HCT116 (cell line): ENCODE results near the gene S100A1. TPM values are rescaled to one million over a fixed set of nuclear protein-coding genes. Genes with fewer than 3 reads are reported as not detected.

Experiments
- ATAC-seq: fragments of 200-7000 bp; cut with Tn5 transposase; 2 replicates; pipeline ENCODE4 v1.9.1; 2020; ENCODE audit warnings: mild to moderate bottlenecking, moderate library complexity
- BruUV-seq: library from RNA; stranded (reverse); fragments of 400-500 nt; replicated peaks from 2 replicates; lab custom pipeline; 2021; lab: Mats Ljungman, UMichigan
- CTCF ChIA-PET: fragments of 300-600 bp; sonication (Branson Sonifier 250); formaldehyde crosslinking; loops from one replicate; lab custom pipeline; 2021; ENCODE audit warnings: antibody characterized with exemption; lab: Charles Lee
- POLR2A ChIA-PET: fragments of 300-600, 350-600 bp; sonication (Branson Sonifier 250); formaldehyde crosslinking; loops from one replicate; lab custom pipeline; 2021; ENCODE audit warnings: antibody characterized with exemption; lab: Charles Lee
- RAD21 ChIA-PET, 2 experiments: fragments of 300-600 bp; sonication (Branson Sonifier 250); formaldehyde crosslinking; loops; one replicate each; lab custom pipeline; 2023; ENCODE audit warnings: low total read pairs in 2 of 2; ENCODE audit not compliant: uncharacterized antibody in 2 of 2, unreplicated experiment in 2 of 2, low non-redundant PET in 1 of 2; lab: Charles Lee
- DNase-seq: peaks from one replicate; pipeline ENCODE4 v3.0.0-alpha.2; 2010; ENCODE audit warnings: low read depth, low spot score
- H2AFZ ChIP-seq: fragments of 200-600 bp; shearing (Covaris generic), sonication (generic); 2 replicates; pipeline ENCODE4 v1.6.1; 2017; ENCODE audit warnings: low read depth, mixed run types, mixed read lengths, antibody characterized with exemption, low read length; ENCODE audit not compliant: poor library complexity, severe bottlenecking
- H3K27ac ChIP-seq: 2 replicates; pipeline ENCODE4 v1.5.1; 2012; ENCODE audit warnings: low read depth, low read length
- H3K27me3 ChIP-seq: fragments of 200-600 bp; sonication (generic); 2 replicates; pipeline ENCODE4 v1.6.1; 2016; ENCODE audit warnings: mixed run types, low read length, mixed read lengths; ENCODE audit not compliant: insufficient read depth
- H3K36me3 ChIP-seq, 2 experiments: fragments of 200-500 bp in 1 of 2; fragments of 200-600 bp in 1 of 2; sonication (Bioruptor generic) in 1 of 2; sonication (generic) in 1 of 2; 2 replicates each; pipeline versions ENCODE4 v1.5.1 to v1.6.1; 2014 to 2016; ENCODE audit warnings: low read length in 2 of 2, inconsistent platforms in 1 of 2, mixed read lengths in 1 of 2, mixed run types in 1 of 2; ENCODE audit not compliant: insufficient read depth in 2 of 2, control insufficient read depth in 1 of 2
- H3K4me1 ChIP-seq, 2 experiments: fragments of 200-600 bp in 1 of 2; sonication (generic) in 1 of 2; 2 replicates each; pipeline versions ENCODE4 v1.5.1 to v1.6.1; 2012 to 2017; ENCODE audit warnings: low read length in 2 of 2, inconsistent platforms in 1 of 2, mild to moderate bottlenecking in 1 of 2, mixed read lengths in 1 of 2, mixed run types in 1 of 2, moderate library complexity in 1 of 2; ENCODE audit not compliant: insufficient read depth in 2 of 2, control insufficient read depth in 1 of 2
- H3K4me2 ChIP-seq: fragments of 200-600 bp; sonication (generic); 2 replicates; pipeline ENCODE4 v1.6.1; 2017; ENCODE audit warnings: mixed run types, low read length, mixed read lengths
- H3K4me3 ChIP-seq, 2 experiments: fragments of 200-600 bp in 1 of 2; sonication (generic) in 1 of 2; replicated peaks in 1 of 2; 2 replicates each; pipeline ENCODE4 v1.5.1; 2011 to 2016; ENCODE audit warnings: low read length in 2 of 2, control low read depth in 1 of 2, low read depth in 1 of 2, mild to moderate bottlenecking in 1 of 2, mixed read lengths in 1 of 2, mixed run types in 1 of 2
- H3K79me2 ChIP-seq: fragments of 200-600 bp; sonication (generic); 2 replicates; pipeline ENCODE4 v1.6.1; 2017; ENCODE audit warnings: mild to moderate bottlenecking, mixed run types, low read length, moderate library complexity, mixed read lengths; ENCODE audit not compliant: insufficient read depth
- H3K9ac ChIP-seq: fragments of 200-600 bp; sonication (generic); 2 replicates; pipeline ENCODE4 v1.6.1; 2016; ENCODE audit warnings: low read length, mixed read lengths
- H3K9me2 ChIP-seq: fragments of 200-600 bp; sonication (generic), shearing (Covaris generic); 2 replicates; pipeline ENCODE4 v1.6.1; 2017; ENCODE audit warnings: mixed run types, mild to moderate bottlenecking, moderate library complexity; ENCODE audit not compliant: insufficient read depth
- H3K9me3 ChIP-seq, 2 experiments: fragments of 200-500 bp in 1 of 2; fragments of 200-600 bp in 1 of 2; sonication (Bioruptor generic) in 1 of 2; sonication (generic) in 1 of 2; 2 replicates each; pipeline ENCODE4 v1.6.1; 2014 to 2017; ENCODE audit warnings: low read length in 2 of 2, mixed read lengths in 2 of 2, inconsistent platforms in 1 of 2, low read depth in 1 of 2, mild to moderate bottlenecking in 1 of 2, mixed run types in 1 of 2, moderate library complexity in 1 of 2; ENCODE audit not compliant: control insufficient read depth in 1 of 2, insufficient read depth in 1 of 2
- H4K20me1 ChIP-seq: fragments of 200-600 bp; sonication (generic), shearing (Covaris generic); 2 replicates; pipeline ENCODE4 v1.6.1; 2017; ENCODE audit warnings: mixed run types, mild to moderate bottlenecking, moderate library complexity; ENCODE audit not compliant: insufficient read depth
- EZH2phosphoT487 ChIP-seq: fragments of 200-600 bp; IDR thresholded peaks from 2 replicates; pipeline ENCODE4 v1.6.1; 2018; ENCODE audit warnings: antibody characterized with exemption, borderline replicate concordance
- JUND ChIP-seq: IDR thresholded peaks from 2 replicates; pipeline ENCODE4 v1.6.1; 2012
- POLR2A ChIP-seq: IDR thresholded peaks from 2 replicates; pipeline ENCODE4 v1.7.0; 2011; ENCODE audit warnings: borderline replicate concordance; ENCODE audit not compliant: insufficient read depth, insufficient read length; ENCODE audit errors: extremely low read depth
- POLR2AphosphoS5 ChIP-seq: IDR thresholded peaks from 2 replicates; pipeline ENCODE4 v1.6.1; 2011; ENCODE audit warnings: mild to moderate bottlenecking, low read depth, low read length, moderate library complexity
- SRF ChIP-seq: IDR thresholded peaks from 2 replicates; pipeline ENCODE4 v1.6.1; 2012; ENCODE audit warnings: low read depth
- YY1 ChIP-seq: IDR thresholded peaks from 2 replicates; pipeline ENCODE4 v1.6.1; 2011; ENCODE audit warnings: low read length, low read depth, moderate library complexity, mild to moderate bottlenecking; ENCODE audit not compliant: insufficient replicate concordance; ENCODE audit errors: extremely low read depth
- ZFX ChIP-seq: fragments of 450-650 bp; IDR thresholded peaks from 2 replicates; pipeline ENCODE4 v1.6.1; 2017
- ZNF274 ChIP-seq: fragments of 200-500 bp; sonication (Bioruptor generic); IDR thresholded peaks from 2 replicates; pipeline ENCODE4 v1.6.1; 2014; ENCODE audit warnings: mild to moderate bottlenecking, low read depth, low read length, inconsistent platforms
- intact Hi-C: fragments of 100-400 bp; cut with micrococcal nuclease; formaldehyde crosslinking; loops from 2 replicates; pipeline ENCODE4 v1.10.0; 2022
- total RNA-seq: library from RNA; stranded (reverse); gene quantifications from one replicate; pipeline ENCODE4 v1.2.1, GENCODE V29; 2021; ENCODE audit not compliant: unreplicated experiment

Gene S100A1
- total RNA-seq, 1 experiment from 2014 or later, result 0.30 TPM

DNA sequence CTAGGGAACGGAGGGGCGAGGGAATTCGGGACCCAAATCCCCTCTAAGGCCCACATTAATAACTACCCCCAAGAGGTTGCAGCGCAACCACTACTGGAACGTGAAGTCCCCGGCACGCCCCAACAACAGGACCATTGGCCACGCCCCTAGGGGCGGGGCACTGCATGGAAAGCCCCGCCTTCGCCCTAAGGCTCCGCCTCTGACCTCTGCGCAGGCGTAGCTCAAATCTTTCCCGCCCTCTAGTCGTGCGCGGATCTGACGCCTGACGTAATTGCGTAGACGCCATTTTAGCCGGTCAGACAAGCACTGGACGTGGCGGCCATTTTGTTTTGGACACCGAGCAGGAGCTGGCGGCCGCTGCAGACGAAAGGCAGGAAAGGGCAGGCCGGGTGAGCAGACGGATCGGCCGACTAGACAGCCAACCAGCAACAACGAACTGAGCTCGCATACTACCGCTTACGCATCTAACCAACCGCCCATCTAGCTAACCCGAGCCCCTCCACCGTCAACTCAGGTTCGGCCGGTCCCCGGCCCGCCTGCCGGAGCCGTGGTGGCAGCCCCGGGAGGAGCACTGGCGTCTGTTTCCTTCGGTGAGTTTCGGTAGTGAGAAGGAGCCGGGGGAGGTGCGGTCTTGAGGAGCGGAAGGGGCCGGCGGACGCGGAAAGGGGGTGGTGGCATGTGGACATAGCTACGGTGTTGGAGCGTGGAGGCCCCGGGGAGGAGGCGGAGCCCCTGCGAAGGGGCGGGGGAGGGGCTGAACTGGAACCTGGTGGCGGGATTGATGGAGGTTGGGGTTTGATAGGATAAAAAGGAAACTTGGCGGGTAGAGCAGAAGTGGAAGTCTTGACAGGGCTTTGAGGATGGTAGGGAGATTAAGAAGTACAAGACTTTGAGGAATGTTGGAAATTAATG, 5.8 kb downstream of the S100A1 start, which contains the start of gene CHTOP:
Gene CHTOP (plus strand): TSS at position 313 of the 912 bp plus-strand sequence. CDS start 2,523 bp downstream, outside the sequence.
- ChIA-PET CTCF (interaction anchor here (0.8 to 1.8 kb wide), 8 partner anchors 16 to 281 kb away, joined by 3 to 16 read pairs (median 5); partner anchors contain the start of gene S100A16), POLR2A (interaction anchor here (0.7 to 3.0 kb wide), 27 partner anchors 9 to 334 kb away, joined by 3 to 31 read pairs (median 6); partner anchors contain the start of genes CREB3L4, S100A14, S100A16 and S100A6), RAD21 (interaction anchor here (0.6 to 1.0 kb wide), 4 partner anchors 62 to 96 kb away, joined by 3 to 5 read pairs (median 3); no protein-coding TSS in a partner anchor)
- Histone ChIP-seq H4K20me1 (peaks cover 4% of the 10 kb centered on the region; the same call in 1 of the 2 replicates), H3K9ac (peak within 1 kb of the TSS; percentile 99), H3K27ac (peak within 1 kb of the TSS; percentile 100), H3K9me2 (no peaks in the 10 kb centered on the region), H3K4me2 (peak within 1 kb of the TSS; percentile 78), H3K36me3 (peaks cover 21 to 34% of the 10 kb centered on the region in 2 experiments), H2AFZ (no peak within 1 kb of the TSS), H3K79me2 (peaks cover 52% of the 10 kb centered on the region), H3K4me1 (peaks cover 9 to 22% of the 10 kb centered on the region in 2 experiments), H3K27me3 (no peaks in the 10 kb centered on the region), H3K4me3 (peak within 1 kb of the TSS; percentile 91 to 95), H3K9me3 (no peaks in the 10 kb centered on the region)
- intact Hi-C loops, result no loop called here
- DNase-seq (peak; percentile 98), ATAC-seq (peak; percentile 91)
- TF ChIP-seq SRF (no peak), ZFX (peak; percentile 59; the same call in 1 of the 2 replicates), POLR2AphosphoS5 (peak; percentile 91), JUND (no peak), YY1 (peak; percentile 100), POLR2A (peak; percentile 73), EZH2phosphoT487 (no peak), ZNF274 (no peak)
- BruUV-seq, result TSS peak; percentile 85
